ENCODE data around the gene TGIF1. TPM values are rescaled to one million over a fixed set of nuclear protein-coding genes. Genes with fewer than 3 reads are reported as not detected.

TGIF1 gene
- total RNA-seq, 1 experiment from 2014 or later = 242 TPM

GRCh38 chr18:3449512-3450011 is 410 bp upstream of the TGIF1 start (continued):
- TF ChIP-seq, protein P1, sequence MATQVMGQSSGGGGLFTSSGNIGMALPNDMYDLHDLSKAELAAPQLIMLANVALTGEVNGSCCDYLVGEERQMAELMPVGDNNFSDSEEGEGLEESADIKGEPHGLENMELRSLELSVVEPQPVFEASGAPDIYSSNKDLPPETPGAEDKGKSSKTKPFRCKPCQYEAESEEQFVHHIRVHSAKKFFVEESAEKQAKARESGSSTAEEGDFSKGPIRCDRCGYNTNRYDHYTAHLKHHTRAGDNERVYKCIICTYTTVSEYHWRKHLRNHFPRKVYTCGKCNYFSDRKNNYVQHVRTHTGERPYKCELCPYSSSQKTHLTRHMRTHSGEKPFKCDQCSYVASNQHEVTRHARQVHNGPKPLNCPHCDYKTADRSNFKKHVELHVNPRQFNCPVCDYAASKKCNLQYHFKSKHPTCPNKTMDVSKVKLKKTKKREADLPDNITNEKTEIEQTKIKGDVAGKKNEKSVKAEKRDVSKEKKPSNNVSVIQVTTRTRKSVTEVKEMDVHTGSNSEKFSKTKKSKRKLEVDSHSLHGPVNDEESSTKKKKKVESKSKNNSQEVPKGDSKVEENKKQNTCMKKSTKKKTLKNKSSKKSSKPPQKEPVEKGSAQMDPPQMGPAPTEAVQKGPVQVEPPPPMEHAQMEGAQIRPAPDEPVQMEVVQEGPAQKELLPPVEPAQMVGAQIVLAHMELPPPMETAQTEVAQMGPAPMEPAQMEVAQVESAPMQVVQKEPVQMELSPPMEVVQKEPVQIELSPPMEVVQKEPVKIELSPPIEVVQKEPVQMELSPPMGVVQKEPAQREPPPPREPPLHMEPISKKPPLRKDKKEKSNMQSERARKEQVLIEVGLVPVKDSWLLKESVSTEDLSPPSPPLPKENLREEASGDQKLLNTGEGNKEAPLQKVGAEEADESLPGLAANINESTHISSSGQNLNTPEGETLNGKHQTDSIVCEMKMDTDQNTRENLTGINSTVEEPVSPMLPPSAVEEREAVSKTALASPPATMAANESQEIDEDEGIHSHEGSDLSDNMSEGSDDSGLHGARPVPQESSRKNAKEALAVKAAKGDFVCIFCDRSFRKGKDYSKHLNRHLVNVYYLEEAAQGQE (IDR thresholded peaks at IDR 0.05; ENCODE audit: low read depth) = no peak
- TF ChIP-seq TCF7L2 (IDR thresholded peaks at IDR 0.05; ENCODE audit: borderline replicate concordance, extremely low read depth, insufficient read depth, insufficient read length) = no peak

GRCh38 chr18:3450799-3451182 is 819 bp downstream of the TGIF1 start:
- H2AFZ ChIP-seq (ENCODE audit: low read depth, low read length, poor library complexity, severe bottlenecking) = no peak overlapping the region
- POLR2A ChIA-PET = interaction anchor here (0.9 to 1.6 kb wide), 3 partner anchors 41 to 215 kb away, joined by 3 to 7 read pairs (median 3); no protein-coding TSS in a partner anchor

More at GRCh38 chr18:3450799-3451182, 819 bp downstream of the TGIF1 start:
- Histone ChIP-seq H3K4me3 (replicated peaks in 1 of 2; ENCODE audit: low read depth in 1 of 2, low read length in 2 of 2) (peak overlapping the region; percentile 78 to 85), H3K36me3 (ENCODE audit: control insufficient read depth in 1 of 2, insufficient read depth in 2 of 2, low read length in 2 of 2) (peaks cover 2 to 32% of the 10 kb centered on the region in 2 experiments; a peak in 3 of 4 replicates), H3K9me2 (ENCODE audit: insufficient read depth) (no peaks in the 10 kb centered on the region), H3K27ac (ENCODE audit: low read depth, low read length) (peak overlapping the region; percentile 90), H3K4me1 (ENCODE audit: control insufficient read depth in 1 of 2, insufficient read depth in 2 of 2, low read length in 2 of 2) (peaks cover 41 to 62% of the 10 kb centered on the region in 2 experiments), H4K20me1 (ENCODE audit: insufficient read depth) (peaks cover 14% of the 10 kb centered on the region; the same call in 1 of the 2 replicates), H3K27me3 (ENCODE audit: insufficient read depth, low read length) (no peaks in the 10 kb centered on the region), H3K79me2 (ENCODE audit: insufficient read depth, low read length) (peaks cover 78% of the 10 kb centered on the region), H3K9me3 (ENCODE audit: control insufficient read depth in 1 of 2, insufficient read depth in 1 of 2, low read depth in 1 of 2, low read length in 2 of 2) (no peaks in the 10 kb centered on the region), H3K4me2 (ENCODE audit: low read length) (peak overlapping the region; percentile 87), H3K9ac (ENCODE audit: low read length) (peak overlapping the region; percentile 79)
- CTCF ChIA-PET = interaction anchor here (0.6 kb wide), 1 partner anchor 8 kb away, joined by 6 read pairs; no protein-coding TSS in a partner anchor
- ATAC-seq = no peak
- BruUV-seq (replicated peaks) = no TSS peak
- RAD21 ChIA-PET (ENCODE audit: low non-redundant PET in 1 of 2, low total read pairs in 2 of 2, uncharacterized antibody in 2 of 2, unreplicated experiment in 2 of 2) = no interaction called here
- no peak for DNase-seq (ENCODE audit: low read depth, low spot score)
- TF ChIP-seq EZH2phosphoT487 (IDR thresholded peaks at IDR 0.05; ENCODE audit: borderline replicate concordance) (no peak), FOSL1 (IDR thresholded peaks at IDR 0.05; ENCODE audit: low read depth) (no peak), POLR2AphosphoS5 (IDR thresholded peaks at IDR 0.05; ENCODE audit: low read depth, low read length) (no peak)
- TF ChIP-seq, protein P1 (IDR thresholded peaks at IDR 0.05; ENCODE audit: low read depth) = no peak
- intact Hi-C loops (cut with micrococcal nuclease) = no loop called here

All from HCT116 (cell line).